HepG2 (cell line): ENCODE results near the gene NME2. TPM values are rescaled to one million over a fixed set of nuclear protein-coding genes. Genes with fewer than 3 reads are reported as not detected.

Experiments used
- ADNP ChIP-seq: sonication (generic); formaldehyde crosslinking; IDR thresholded peaks from 2 replicates; pipeline ENCODE4 v1.4.0; 2020; ENCODE audit warnings: missing genetic modification reagents
- AGO2 ChIP-seq: fragments of 200-400 bp; formaldehyde crosslinking; optimal IDR thresholded peaks from 2 replicates; pipeline ENCODE3; 2017; ENCODE audit warnings: mild to moderate bottlenecking, low read depth, low read length, moderate library complexity
- CHCHD3 ChIP-seq: sonication (generic); formaldehyde crosslinking; IDR thresholded peaks from 2 replicates; pipeline ENCODE4 v1.8.0; 2022; ENCODE audit warnings: mild to moderate bottlenecking, missing genetic modification reagents, moderate library complexity
- FOXP1 ChIP-seq, 2 experiments: fragments of 450-650 bp in 1 of 2; IDR thresholded peaks; 2 replicates each; pipeline ENCODE4 v1.6.1; 2017 to 2018; ENCODE audit warnings: antibody characterized with exemption in 1 of 2
- HHEX ChIP-seq: IDR thresholded peaks from 2 replicates; pipeline ENCODE4 v1.6.1; 2016; ENCODE audit warnings: control low read depth
- KMT2A ChIP-seq: sonication (generic); formaldehyde crosslinking; IDR thresholded peaks from 2 replicates; pipeline ENCODE4 v1.4.0; 2020; ENCODE audit warnings: missing genetic modification reagents
- MLLT10 ChIP-seq: sonication (generic); formaldehyde crosslinking; IDR thresholded peaks from 2 replicates; pipeline ENCODE4 v1.4.0; 2020; ENCODE audit warnings: missing genetic modification reagents
- NFATC3 ChIP-seq: sonication (generic); formaldehyde crosslinking; IDR thresholded peaks from 2 replicates; pipeline ENCODE4 v1.5.1; 2020; ENCODE audit warnings: mild to moderate bottlenecking, missing genetic modification reagents
- NR3C1 ChIP-seq: sonication (generic); formaldehyde crosslinking; IDR thresholded peaks from 2 replicates; pipeline ENCODE4 v1.4.0; 2020; ENCODE audit warnings: missing genetic modification reagents
- PRMT3 ChIP-seq: sonication (generic); formaldehyde crosslinking; IDR thresholded peaks from 2 replicates; pipeline ENCODE4 v1.8.1; 2022; ENCODE audit warnings: low read depth, mild to moderate bottlenecking, moderate library complexity, missing genetic modification reagents, borderline replicate concordance
- RBFOX2 ChIP-seq: fragments of 200-400 bp; formaldehyde crosslinking; IDR thresholded peaks from 2 replicates; pipeline ENCODE4 v1.6.1; 2017; ENCODE audit warnings: low read depth, mild to moderate bottlenecking, low read length
- SUZ12 ChIP-seq: fragments of 150-350 bp; IDR thresholded peaks from 2 replicates; pipeline ENCODE4 v1.6.1; 2014; ENCODE audit warnings: low read depth, low read length
- ZNF17 ChIP-seq: sonication (generic); formaldehyde crosslinking; IDR thresholded peaks from 2 replicates; pipeline ENCODE4 v1.5.0; 2020; ENCODE audit warnings: mild to moderate bottlenecking, missing genetic modification reagents
- ZNF296 ChIP-seq: sonication (generic); formaldehyde crosslinking; conservative IDR thresholded peaks from 2 replicates; pipeline ENCODE4 v1.5.0; 2020; ENCODE audit warnings: mild to moderate bottlenecking, missing genetic modification reagents
- ZNF367 ChIP-seq: sonication (generic); formaldehyde crosslinking; IDR thresholded peaks from 2 replicates; pipeline ENCODE4 v1.4.0; 2020; ENCODE audit warnings: missing genetic modification reagents, borderline replicate concordance
- ZNF430 ChIP-seq: sonication (generic); formaldehyde crosslinking; IDR thresholded peaks from 2 replicates; pipeline ENCODE4 v1.9.0; 2021; ENCODE audit warnings: mild to moderate bottlenecking, missing genetic modification reagents
- ZNF501 ChIP-seq: sonication (generic); formaldehyde crosslinking; IDR thresholded peaks from 2 replicates; pipeline ENCODE4 v1.5.1; 2020; ENCODE audit warnings: mild to moderate bottlenecking, moderate library complexity, missing genetic modification reagents
- ZNF543 ChIP-seq: sonication (generic); formaldehyde crosslinking; IDR thresholded peaks from 2 replicates; pipeline ENCODE4 v1.4.0; 2020; ENCODE audit warnings: mild to moderate bottlenecking, missing genetic modification reagents
- ZNF572 ChIP-seq: sonication (generic); formaldehyde crosslinking; IDR thresholded peaks from 2 replicates; pipeline ENCODE4 v1.5.1; 2020; ENCODE audit warnings: mild to moderate bottlenecking, missing genetic modification reagents
- ZNF577 ChIP-seq: sonication (generic); formaldehyde crosslinking; IDR thresholded peaks from 2 replicates; pipeline ENCODE4 v1.4.0; 2020; ENCODE audit warnings: mild to moderate bottlenecking, low read depth, missing genetic modification reagents, borderline replicate concordance
- ZNF589 ChIP-seq: sonication (generic); formaldehyde crosslinking; conservative IDR thresholded peaks from 2 replicates; pipeline ENCODE4 v1.8.0; 2022; ENCODE audit warnings: mild to moderate bottlenecking, moderate library complexity, missing genetic modification reagents
- ZNF83 ChIP-seq: sonication (generic); formaldehyde crosslinking; IDR thresholded peaks from 2 replicates; pipeline ENCODE4 v1.4.0; 2020; ENCODE audit warnings: missing genetic modification reagents, mild to moderate bottlenecking, borderline replicate concordance
- ZSCAN30 ChIP-seq: sonication (generic); formaldehyde crosslinking; IDR thresholded peaks from 2 replicates; pipeline ENCODE4 v1.5.0; 2020; ENCODE audit warnings: mild to moderate bottlenecking, missing genetic modification reagents
- polyA plus RNA-seq, 8 experiments: library from polyadenylated mRNA; depleted of rRNA in 3 of 8; stranded (reverse) in 7 of 8; unstranded in 1 of 8; fragments of >200 nt; fragmentation: Illumina TruSeq in 4 of 8; extraction: Trizol in 4 of 8; gene quantifications; 2 replicates each; pipeline versions ENCODE4 v1.2.1 to v1.2.3, GENCODE V29; 2011 to 2016; ENCODE audit warnings: low read depth in 4 of 8, missing spikeins in 1 of 8, mixed read lengths in 1 of 8; ENCODE audit not compliant: insufficient read depth in 1 of 8
- total RNA-seq, 5 experiments: library from RNA; depleted of rRNA; stranded (reverse); fragments of >200 nt; fragmentation: Illumina TruSeq; extraction: Trizol; gene quantifications; 2 replicates each; pipeline ENCODE4 v1.2.3, GENCODE V29; 2016; ENCODE audit warnings: low read depth in 1 of 5
- TF ChIP-seq, protein P1 (sequence below): sonication (generic); formaldehyde crosslinking; IDR thresholded peaks from 2 replicates; pipeline ENCODE4 v1.4.0; 2020; ENCODE audit warnings: missing genetic modification reagents
- TF ChIP-seq, protein P2 (sequence below): sonication (generic); formaldehyde crosslinking; IDR thresholded peaks from 2 replicates; pipeline ENCODE4 v1.4.0; 2020; ENCODE audit warnings: missing genetic modification reagents, low read depth, mild to moderate bottlenecking, borderline replicate concordance
- TF ChIP-seq, protein P3 (sequence below): sonication (generic); formaldehyde crosslinking; IDR thresholded peaks from 2 replicates; pipeline ENCODE4 v1.9.0; 2021; ENCODE audit warnings: missing genetic modification reagents, mild to moderate bottlenecking, borderline replicate concordance
- TF ChIP-seq, protein P4 (sequence below): IDR thresholded peaks from 2 replicates; pipeline ENCODE4 v1.6.1; 2016; ENCODE audit warnings: missing compliant biosample characterization, missing genetic modification reagents, borderline replicate concordance
- TF ChIP-seq, protein P5 (sequence below): sonication (generic); formaldehyde crosslinking; IDR thresholded peaks from 2 replicates; pipeline ENCODE4 v1.8.1; 2023; ENCODE audit warnings: mild to moderate bottlenecking, missing genetic modification reagents, borderline replicate concordance

NME2 gene
- total and polyA plus RNA-seq, 2 of the 13 experiments (the other 11 are each of a cell fraction or from before 2014, with no cell fraction given): 790 to 1,213 TPM

DNA sequence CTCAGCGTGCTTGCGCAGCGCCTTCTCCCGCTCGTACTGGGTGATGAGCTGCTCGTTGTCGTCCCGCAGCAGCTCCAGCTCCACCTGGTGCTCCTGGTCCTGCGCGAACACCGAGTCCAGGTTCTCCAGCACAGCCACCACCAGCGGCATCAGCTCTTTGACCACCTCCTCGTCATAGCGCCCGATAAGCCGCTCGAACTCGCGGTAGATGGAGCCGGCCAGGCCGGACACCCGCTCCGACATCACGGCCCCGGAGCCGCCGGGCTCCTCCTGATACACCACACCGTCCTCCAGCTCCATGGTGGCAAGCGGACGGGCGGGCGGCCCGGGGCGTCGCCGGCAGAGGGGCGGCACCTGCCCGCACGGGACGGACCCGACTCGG, 45.9 kb upstream of the NME2 start (continued):
- TF ChIP-seq, protein P1, sequence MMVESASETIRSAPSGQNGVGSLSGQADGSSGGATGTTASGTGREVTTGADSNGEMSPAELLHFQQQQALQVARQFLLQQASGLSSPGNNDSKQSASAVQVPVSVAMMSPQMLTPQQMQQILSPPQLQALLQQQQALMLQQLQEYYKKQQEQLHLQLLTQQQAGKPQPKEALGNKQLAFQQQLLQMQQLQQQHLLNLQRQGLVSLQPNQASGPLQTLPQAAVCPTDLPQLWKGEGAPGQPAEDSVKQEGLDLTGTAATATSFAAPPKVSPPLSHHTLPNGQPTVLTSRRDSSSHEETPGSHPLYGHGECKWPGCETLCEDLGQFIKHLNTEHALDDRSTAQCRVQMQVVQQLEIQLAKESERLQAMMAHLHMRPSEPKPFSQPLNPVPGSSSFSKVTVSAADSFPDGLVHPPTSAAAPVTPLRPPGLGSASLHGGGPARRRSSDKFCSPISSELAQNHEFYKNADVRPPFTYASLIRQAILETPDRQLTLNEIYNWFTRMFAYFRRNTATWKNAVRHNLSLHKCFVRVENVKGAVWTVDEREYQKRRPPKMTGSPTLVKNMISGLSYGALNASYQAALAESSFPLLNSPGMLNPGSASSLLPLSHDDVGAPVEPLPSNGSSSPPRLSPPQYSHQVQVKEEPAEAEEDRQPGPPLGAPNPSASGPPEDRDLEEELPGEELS (CRISPR knock-in tag): no peak
- TF ChIP-seq, protein P2, sequence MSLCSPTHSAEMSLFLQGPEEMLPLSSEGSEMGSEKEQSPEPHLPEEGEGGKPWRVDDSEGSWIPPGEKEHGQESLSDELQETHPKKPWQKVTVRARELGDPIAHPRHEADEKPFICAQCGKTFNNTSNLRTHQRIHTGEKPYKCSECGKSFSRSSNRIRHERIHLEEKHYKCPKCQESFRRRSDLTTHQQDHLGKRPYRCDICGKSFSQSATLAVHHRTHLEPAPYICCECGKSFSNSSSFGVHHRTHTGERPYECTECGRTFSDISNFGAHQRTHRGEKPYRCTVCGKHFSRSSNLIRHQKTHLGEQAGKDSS (CRISPR knock-in tag): no peak
- TF ChIP-seq FOXP1 (IDR thresholded peaks at IDR 0.05) (no peak), FOXP1 (CRISPR knock-in tag; IDR thresholded peaks at IDR 0.05) (no peak), RBFOX2 (peak; percentile 78; the same call in 1 of the 2 replicates), ZNF83 (CRISPR knock-in tag) (no peak), MLLT10 (CRISPR knock-in tag) (no peak), ZNF577 (CRISPR knock-in tag) (no peak), ZNF543 (CRISPR knock-in tag) (no peak; the same call in 1 of the 2 replicates), ZNF17 (CRISPR knock-in tag) (no peak), ZNF367 (0 out of 2 replicates have a peak, but pooled peaks have one; percentile 62), SUZ12 (no peak), HHEX (CRISPR knock-in tag) (no peak), CHCHD3 (CRISPR knock-in tag) (no peak), PRMT3 (CRISPR knock-in tag) (no peak), ZNF296 (no peak), ZNF501 (peak; percentile 49), ZSCAN30 (no peak), AGO2 (peak; percentile 76), ZNF430 (CRISPR knock-in tag) (no peak), NFATC3 (CRISPR knock-in tag) (no peak), NR3C1 (CRISPR knock-in tag) (no peak), ADNP (CRISPR knock-in tag) (no peak), ZNF589 (CRISPR knock-in tag) (peak; percentile 19; the same call in 1 of the 2 replicates), KMT2A (CRISPR knock-in tag) (no peak), ZNF572 (CRISPR knock-in tag) (no peak)
- TF ChIP-seq, protein P3, sequence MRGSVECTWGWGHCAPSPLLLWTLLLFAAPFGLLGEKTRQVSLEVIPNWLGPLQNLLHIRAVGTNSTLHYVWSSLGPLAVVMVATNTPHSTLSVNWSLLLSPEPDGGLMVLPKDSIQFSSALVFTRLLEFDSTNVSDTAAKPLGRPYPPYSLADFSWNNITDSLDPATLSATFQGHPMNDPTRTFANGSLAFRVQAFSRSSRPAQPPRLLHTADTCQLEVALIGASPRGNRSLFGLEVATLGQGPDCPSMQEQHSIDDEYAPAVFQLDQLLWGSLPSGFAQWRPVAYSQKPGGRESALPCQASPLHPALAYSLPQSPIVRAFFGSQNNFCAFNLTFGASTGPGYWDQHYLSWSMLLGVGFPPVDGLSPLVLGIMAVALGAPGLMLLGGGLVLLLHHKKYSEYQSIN (CRISPR knock-in tag): no peak
- TF ChIP-seq, protein P4, sequence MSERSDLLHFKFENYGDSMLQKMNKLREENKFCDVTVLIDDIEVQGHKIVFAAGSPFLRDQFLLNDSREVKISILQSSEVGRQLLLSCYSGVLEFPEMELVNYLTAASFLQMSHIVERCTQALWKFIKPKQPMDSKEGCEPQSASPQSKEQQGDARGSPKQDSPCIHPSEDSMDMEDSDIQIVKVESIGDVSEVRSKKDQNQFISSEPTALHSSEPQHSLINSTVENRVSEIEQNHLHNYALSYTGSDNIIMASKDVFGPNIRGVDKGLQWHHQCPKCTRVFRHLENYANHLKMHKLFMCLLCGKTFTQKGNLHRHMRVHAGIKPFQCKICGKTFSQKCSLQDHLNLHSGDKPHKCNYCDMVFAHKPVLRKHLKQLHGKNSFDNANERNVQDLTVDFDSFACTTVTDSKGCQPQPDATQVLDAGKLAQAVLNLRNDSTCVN (CRISPR knock-in tag): peak; percentile 80
- TF ChIP-seq, protein P5, sequence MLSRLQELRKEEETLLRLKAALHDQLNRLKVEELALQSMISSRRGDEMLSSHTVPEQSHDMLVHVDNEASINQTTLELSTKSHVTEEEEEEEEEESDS (CRISPR knock-in tag): no peak
